OCI-LY1 (cell line): ENCODE results near the gene PRPF31.

Source experiments
- EZH2 ChIP-seq: fragments of 200-600 bp; sonication (generic), shearing (Covaris generic); IDR thresholded peaks from 2 replicates; pipeline ENCODE4 v1.8.0; 2017; ENCODE audit warnings: borderline replicate concordance, mixed run types, mild to moderate bottlenecking, antibody characterized with exemption, low read length, moderate library complexity, mixed read lengths
- TF ChIP-seq, protein P1 (sequence below): fragments of 200-600 bp; sonication (generic), shearing (Covaris generic); IDR thresholded peaks from 2 replicates; pipeline ENCODE4 v1.5.1; 2017; ENCODE audit warnings: mild to moderate bottlenecking, antibody characterized with exemption, low read length, moderate library complexity, mixed read lengths

DNA sequence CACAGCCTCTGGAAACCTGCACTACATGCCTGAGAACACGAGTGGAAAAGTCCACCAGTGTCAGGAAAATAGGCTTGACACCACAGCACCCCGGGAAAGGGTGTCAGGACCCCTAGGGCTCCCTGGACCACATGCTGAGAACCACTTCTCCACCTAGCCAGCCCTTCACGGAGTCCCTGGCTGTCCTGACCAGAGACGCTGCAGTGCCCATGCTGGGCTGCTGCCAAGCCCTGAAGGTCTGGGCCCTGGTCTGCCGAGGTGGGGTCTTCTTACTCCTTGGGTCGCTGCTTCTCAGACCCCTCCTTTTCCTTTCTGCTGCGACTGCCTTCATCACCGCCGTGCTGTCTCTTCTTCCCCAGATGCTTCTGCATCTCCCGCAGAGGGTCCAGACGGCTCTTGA lies 40.9 kb downstream of the PRPF31 start:
- TF ChIP-seq, protein P1, sequence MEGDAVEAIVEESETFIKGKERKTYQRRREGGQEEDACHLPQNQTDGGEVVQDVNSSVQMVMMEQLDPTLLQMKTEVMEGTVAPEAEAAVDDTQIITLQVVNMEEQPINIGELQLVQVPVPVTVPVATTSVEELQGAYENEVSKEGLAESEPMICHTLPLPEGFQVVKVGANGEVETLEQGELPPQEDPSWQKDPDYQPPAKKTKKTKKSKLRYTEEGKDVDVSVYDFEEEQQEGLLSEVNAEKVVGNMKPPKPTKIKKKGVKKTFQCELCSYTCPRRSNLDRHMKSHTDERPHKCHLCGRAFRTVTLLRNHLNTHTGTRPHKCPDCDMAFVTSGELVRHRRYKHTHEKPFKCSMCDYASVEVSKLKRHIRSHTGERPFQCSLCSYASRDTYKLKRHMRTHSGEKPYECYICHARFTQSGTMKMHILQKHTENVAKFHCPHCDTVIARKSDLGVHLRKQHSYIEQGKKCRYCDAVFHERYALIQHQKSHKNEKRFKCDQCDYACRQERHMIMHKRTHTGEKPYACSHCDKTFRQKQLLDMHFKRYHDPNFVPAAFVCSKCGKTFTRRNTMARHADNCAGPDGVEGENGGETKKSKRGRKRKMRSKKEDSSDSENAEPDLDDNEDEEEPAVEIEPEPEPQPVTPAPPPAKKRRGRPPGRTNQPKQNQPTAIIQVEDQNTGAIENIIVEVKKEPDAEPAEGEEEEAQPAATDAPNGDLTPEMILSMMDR, result no peak
- no peak for TF ChIP-seq EZH2
